ENCODE data around the gene ECSIT. TPM values are rescaled to one million over a fixed set of nuclear protein-coding genes. Genes with fewer than 3 reads are reported as not detected.

The ECSIT gene
- total RNA-seq, 1 experiment from 2014 or later, result 72.4 TPM

- no peaks in the 10 kb centered on the region for H3K27me3 ChIP-seq (ENCODE audit: control insufficient read depth, insufficient read depth, low read length)
- H3K4me3 ChIP-seq (ENCODE audit: insufficient read depth, low read depth, low read length), result peak overlapping the region; percentile 30
- peak; percentile 36 for DNase-seq
- H3K36me3 ChIP-seq (replicated peaks; ENCODE audit: control insufficient read depth, insufficient read depth, low read length), result no peaks in the 10 kb centered on the region; the same call in 1 of the 2 replicates
Observed at GRCh38 chr19:11504502-11505031, 24.4 kb downstream of the ECSIT start.

GRCh38 chr19:11499890-11500420 lies 29.0 kb downstream of the ECSIT start:
- no peaks in the 10 kb centered on the region for H3K27me3 ChIP-seq (ENCODE audit: control insufficient read depth, insufficient read depth, low read length)
- peak; percentile 24 for DNase-seq
- no peaks in the 10 kb centered on the region; the same call in 1 of the 2 replicates for H3K36me3 ChIP-seq (replicated peaks; ENCODE audit: control insufficient read depth, insufficient read depth, low read length)
- H3K4me3 ChIP-seq (ENCODE audit: insufficient read depth, low read depth, low read length), result no peak overlapping the region

GRCh38 chr19:11499220-11499726 lies 29.7 kb downstream of the ECSIT start:
- H3K27me3 ChIP-seq (ENCODE audit: control insufficient read depth, insufficient read depth, low read length), result no peaks in the 10 kb centered on the region
- H3K4me3 ChIP-seq (ENCODE audit: insufficient read depth, low read depth, low read length), result no peak overlapping the region
- no peak for DNase-seq
- no peaks in the 10 kb centered on the region; the same call in 1 of the 2 replicates for H3K36me3 ChIP-seq (replicated peaks; ENCODE audit: control insufficient read depth, insufficient read depth, low read length)

- Histone ChIP-seq H3K27me3 (ENCODE audit: control insufficient read depth, insufficient read depth, low read length) (no peaks in the 10 kb centered on the region), H3K36me3 (replicated peaks; ENCODE audit: control insufficient read depth, insufficient read depth, low read length) (no peaks in the 10 kb centered on the region; the same call in 1 of the 2 replicates), H3K4me3 (ENCODE audit: insufficient read depth, low read depth, low read length) (no peak overlapping the region)
- DNase-seq, result peak; percentile 95
Observed at GRCh38 chr19:11496391-11497163, 32.4 kb downstream of the ECSIT start.

- Histone ChIP-seq H3K36me3 (replicated peaks; ENCODE audit: control insufficient read depth, insufficient read depth, low read length) (no peaks in the 10 kb centered on the region; the same call in 1 of the 2 replicates), H3K27me3 (ENCODE audit: control insufficient read depth, insufficient read depth, low read length) (no peaks in the 10 kb centered on the region), H3K4me3 (ENCODE audit: insufficient read depth, low read depth, low read length) (no peak overlapping the region)
- DNase-seq, result peak; percentile 40
Observed at GRCh38 chr19:11495885-11496284, 33.0 kb downstream of the ECSIT start.

- H3K27me3 ChIP-seq (ENCODE audit: control insufficient read depth, insufficient read depth, low read length), result no peaks in the 10 kb centered on the region
- no peak overlapping the region for H3K4me3 ChIP-seq (ENCODE audit: insufficient read depth, low read depth, low read length)
- peaks cover 1% of the 10 kb centered on the region for H3K36me3 ChIP-seq (replicated peaks; ENCODE audit: control insufficient read depth, insufficient read depth, low read length)
- peak; percentile 26 for DNase-seq
Observed at GRCh38 chr19:11495481-11495880, 33.5 kb downstream of the ECSIT start.

- no peaks in the 10 kb centered on the region for H3K27me3 ChIP-seq (ENCODE audit: control insufficient read depth, insufficient read depth, low read length)
- no peak overlapping the region for H3K4me3 ChIP-seq (ENCODE audit: insufficient read depth, low read depth, low read length)
- DNase-seq, result peak; percentile 28
- H3K36me3 ChIP-seq (replicated peaks; ENCODE audit: control insufficient read depth, insufficient read depth, low read length), result peaks cover 1% of the 10 kb centered on the region
Observed at GRCh38 chr19:11494634-11495285, 34.2 kb downstream of the ECSIT start.

- DNase-seq, result no peak
- H3K36me3 ChIP-seq (replicated peaks; ENCODE audit: control insufficient read depth, insufficient read depth, low read length), result peaks cover 1% of the 10 kb centered on the region; the same call in 1 of the 2 replicates
- H3K27me3 ChIP-seq (ENCODE audit: control insufficient read depth, insufficient read depth, low read length), result no peaks in the 10 kb centered on the region
- no peak overlapping the region for H3K4me3 ChIP-seq (ENCODE audit: insufficient read depth, low read depth, low read length)
Observed at GRCh38 chr19:11489378-11489777, 39.6 kb downstream of the ECSIT start.

- Histone ChIP-seq H3K36me3 (replicated peaks; ENCODE audit: control insufficient read depth, insufficient read depth, low read length) (peaks cover 1% of the 10 kb centered on the region; the same call in 1 of the 2 replicates), H3K27me3 (ENCODE audit: control insufficient read depth, insufficient read depth, low read length) (peaks cover 6% of the 10 kb centered on the region; the same call in 1 of the 2 replicates), H3K4me3 (ENCODE audit: insufficient read depth, low read depth, low read length) (no peak overlapping the region)
- peak; percentile 64 for DNase-seq
Observed at GRCh38 chr19:11486661-11487503, 42.1 kb downstream of the ECSIT start.

- Histone ChIP-seq H3K27me3 (ENCODE audit: control insufficient read depth, insufficient read depth, low read length) (peaks cover 21% of the 10 kb centered on the region), H3K36me3 (replicated peaks; ENCODE audit: control insufficient read depth, insufficient read depth, low read length) (no peaks in the 10 kb centered on the region), H3K4me3 (ENCODE audit: insufficient read depth, low read depth, low read length) (no peak overlapping the region)
- peak; percentile 67 for DNase-seq
Observed at GRCh38 chr19:11485245-11485837, 43.6 kb downstream of the ECSIT start.

- Histone ChIP-seq H3K36me3 (replicated peaks; ENCODE audit: control insufficient read depth, insufficient read depth, low read length) (no peaks in the 10 kb centered on the region), H3K27me3 (ENCODE audit: control insufficient read depth, insufficient read depth, low read length) (peaks cover 34% of the 10 kb centered on the region), H3K4me3 (ENCODE audit: insufficient read depth, low read depth, low read length) (no peak overlapping the region)
- peak; percentile 80 for DNase-seq
Observed at GRCh38 chr19:11483366-11484111, 45.4 kb downstream of the ECSIT start.

GRCh38 chr19:11482384-11483050 lies 46.4 kb downstream of the ECSIT start:
- peak; percentile 98 for DNase-seq
- peaks cover 37% of the 10 kb centered on the region for H3K27me3 ChIP-seq (ENCODE audit: control insufficient read depth, insufficient read depth, low read length)
- H3K36me3 ChIP-seq (replicated peaks; ENCODE audit: control insufficient read depth, insufficient read depth, low read length), result no peaks in the 10 kb centered on the region
- peak overlapping the region; percentile 39 for H3K4me3 ChIP-seq (ENCODE audit: insufficient read depth, low read depth, low read length)

All from H7 (cell line).